Esophagus muscularis mucosa (tissue), 4 donors: Measurements from ENCODE around the gene INO80D. TPM values are rescaled to one million over a fixed set of nuclear protein-coding genes. Genes with fewer than 3 reads are reported as not detected.
A peak's percentile ranks its signal among the peaks of the same experiment; 100 is the strongest.
"Not testable (repeated sequence)": the region's sequence is repeated elsewhere in the genome, so short reads cannot be mapped to it uniquely, and the experiment has no call there.

Experiments
- DNase-seq: peaks from one replicate; pipeline ENCODE4 v3.0.0-alpha.2; 2017; ENCODE audit errors: extremely low spot score
- H3K27ac ChIP-seq, 4 donors: fragments of 200-600 bp; sonication (generic); replicated peaks in 1 of 4; 1 replicate in 3 of 4; 2 replicates in 1 of 4; pipeline ENCODE4 v1.5.1; 2016 to 2019; ENCODE audit warnings: mild to moderate bottlenecking in 1 of 4
- H3K27me3 ChIP-seq, 4 donors: fragments of 200-600 bp; sonication (generic); one replicate each; pipeline versions ENCODE4 v1.5.1 to v1.6.0; 2016 to 2019
- H3K36me3 ChIP-seq, 4 donors: fragments of 200-600 bp; sonication (generic); one replicate each; pipeline ENCODE4 v1.5.1; 2016 to 2019
- H3K4me1 ChIP-seq, 4 donors: fragments of 200-600 bp; sonication (generic); one replicate each; pipeline ENCODE4 v1.5.1; 2016 to 2019
- H3K4me3 ChIP-seq, 4 donors: fragments of 200-600 bp; sonication (generic); 1 replicate in 2 of 4; 2 replicates in 2 of 4; pipeline ENCODE4 v1.5.1; 2016 to 2019; ENCODE audit warnings: mild to moderate bottlenecking in 4 of 4, moderate library complexity in 1 of 4
- H3K9me3 ChIP-seq, 4 donors: fragments of 200-600 bp; sonication (generic); 1 replicate in 3 of 4; 2 replicates in 1 of 4; pipeline ENCODE4 v1.5.1; 2016 to 2019
- EP300 ChIP-seq: sonication (generic); formaldehyde crosslinking; IDR thresholded peaks from one replicate; pipeline ENCODE4 v1.6.1; 2017; ENCODE audit warnings: antibody characterized with exemption
- POLR2A ChIP-seq: fragments of 450-650 bp; IDR thresholded peaks from one replicate; pipeline ENCODE4 v1.6.1; 2017; ENCODE audit warnings: antibody characterized with exemption, moderate library complexity, mild to moderate bottlenecking, low read depth
- POLR2AphosphoS5 ChIP-seq, 2 donors: sonication (generic); formaldehyde crosslinking; IDR thresholded peaks; one replicate each; pipeline ENCODE4 v1.6.1; 2017; ENCODE audit warnings: antibody characterized with exemption in 2 of 2
- WGBS: methylation state at CpG from one replicate; pipeline ENCODE4 v1.1.5; 2018; 5-methylcytosine and 5-hydroxymethylcytosine counted together
- intact Hi-C: fragments of 100-400 bp; cut with DNase I; formaldehyde crosslinking; loops from one replicate; pipeline ENCODE4 v1.15.1; 2023
- total RNA-seq, 4 donors: library from RNA; depleted of rRNA; stranded (reverse); fragments of >200 nt; gene quantifications; one replicate each; pipeline versions ENCODE4 v1.1.0 to v1.2.1, GENCODE V29; 2016
- TF ChIP-seq, protein P1 (sequence below), 3 experiments: fragments of 200-600 bp in 2 of 3; fragments of 450-650 bp in 1 of 3; sonication (generic) in 2 of 3; IDR thresholded peaks; one replicate each; pipeline ENCODE4 v1.5.1; 2017 to 2019; ENCODE audit warnings: antibody characterized with exemption in 3 of 3, mild to moderate bottlenecking in 2 of 3, moderate library complexity in 1 of 3

INO80D gene
- total RNA-seq, 4 donors from 2014 or later, result 11.1 to 19.9 (median 16.2) TPM

DNA sequence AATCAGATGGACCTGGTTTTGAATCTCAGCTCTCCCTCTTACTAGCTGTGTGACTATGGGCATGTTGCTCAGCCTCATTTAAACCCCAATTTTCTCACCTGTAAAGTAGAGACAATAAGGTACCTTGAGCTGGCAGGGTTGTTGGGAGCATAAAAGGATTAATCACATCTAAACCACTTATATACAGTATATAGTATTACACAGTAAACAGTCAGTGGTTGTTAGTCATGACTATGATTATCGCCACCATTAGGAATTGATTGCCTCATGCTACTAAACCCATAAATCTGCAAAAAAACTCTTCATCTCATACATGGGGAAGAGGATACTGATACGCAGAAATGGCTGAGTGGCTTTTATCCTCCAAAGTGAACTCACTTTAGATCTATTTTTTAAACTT, 65.8 kb downstream of the INO80D start:
- TF ChIP-seq EP300 (no peak), POLR2A (no peak), POLR2AphosphoS5 (IDR thresholded peaks at IDR 0.05) (no peak)
- TF ChIP-seq, protein P1, sequence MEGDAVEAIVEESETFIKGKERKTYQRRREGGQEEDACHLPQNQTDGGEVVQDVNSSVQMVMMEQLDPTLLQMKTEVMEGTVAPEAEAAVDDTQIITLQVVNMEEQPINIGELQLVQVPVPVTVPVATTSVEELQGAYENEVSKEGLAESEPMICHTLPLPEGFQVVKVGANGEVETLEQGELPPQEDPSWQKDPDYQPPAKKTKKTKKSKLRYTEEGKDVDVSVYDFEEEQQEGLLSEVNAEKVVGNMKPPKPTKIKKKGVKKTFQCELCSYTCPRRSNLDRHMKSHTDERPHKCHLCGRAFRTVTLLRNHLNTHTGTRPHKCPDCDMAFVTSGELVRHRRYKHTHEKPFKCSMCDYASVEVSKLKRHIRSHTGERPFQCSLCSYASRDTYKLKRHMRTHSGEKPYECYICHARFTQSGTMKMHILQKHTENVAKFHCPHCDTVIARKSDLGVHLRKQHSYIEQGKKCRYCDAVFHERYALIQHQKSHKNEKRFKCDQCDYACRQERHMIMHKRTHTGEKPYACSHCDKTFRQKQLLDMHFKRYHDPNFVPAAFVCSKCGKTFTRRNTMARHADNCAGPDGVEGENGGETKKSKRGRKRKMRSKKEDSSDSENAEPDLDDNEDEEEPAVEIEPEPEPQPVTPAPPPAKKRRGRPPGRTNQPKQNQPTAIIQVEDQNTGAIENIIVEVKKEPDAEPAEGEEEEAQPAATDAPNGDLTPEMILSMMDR (IDR thresholded peaks at IDR 0.05), result no peak
- no peak overlapping the region for H3K27ac ChIP-seq
- H3K36me3 ChIP-seq, result peaks cover 19 to 72% (median 49%) of the 10 kb centered on the region in 4 donors
- 97% methylated on average over 2 of the region's 2 CpGs for WGBS
- H3K27me3 ChIP-seq, result no peaks in the 10 kb centered on the region
- no peaks in the 10 kb centered on the region for H3K9me3 ChIP-seq
- H3K4me1 ChIP-seq, result no peaks in the 10 kb centered on the region
- DNase-seq, result no peak
- intact Hi-C loops, result no loop called here
- H3K4me3 ChIP-seq, result no peak overlapping the region

DNA sequence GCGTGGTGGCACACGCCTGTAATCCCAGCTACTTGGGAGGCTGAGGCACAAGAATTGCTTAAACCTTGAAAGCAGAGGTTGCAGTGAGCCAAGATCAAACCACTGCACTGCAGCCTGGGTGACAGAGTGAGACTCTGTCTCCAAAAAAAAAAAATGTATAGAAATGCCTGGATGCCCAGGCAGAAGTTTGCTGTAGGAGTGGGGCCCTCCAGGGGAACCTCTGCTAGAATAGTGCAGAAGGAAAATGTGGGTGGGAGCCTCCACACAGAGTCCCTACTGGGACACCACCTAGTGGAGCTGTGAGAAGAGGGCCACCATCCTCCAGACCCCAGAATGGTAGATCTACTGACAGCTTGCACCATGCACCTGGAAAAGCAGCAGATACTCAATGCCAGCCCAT, 70.2 kb downstream of the INO80D start:
- H3K4me1 ChIP-seq, H3K27ac ChIP-seq, DNase-seq, H3K27me3 ChIP-seq, H3K4me3 ChIP-seq, intact Hi-C loops, H3K9me3 ChIP-seq: not testable (repeated sequence)
- 96% methylated on average over 2 of the region's 2 CpGs for WGBS
- H3K36me3 ChIP-seq, result peaks cover 19 to 86% (median 59%) of the 10 kb centered on the region in 4 donors

DNA sequence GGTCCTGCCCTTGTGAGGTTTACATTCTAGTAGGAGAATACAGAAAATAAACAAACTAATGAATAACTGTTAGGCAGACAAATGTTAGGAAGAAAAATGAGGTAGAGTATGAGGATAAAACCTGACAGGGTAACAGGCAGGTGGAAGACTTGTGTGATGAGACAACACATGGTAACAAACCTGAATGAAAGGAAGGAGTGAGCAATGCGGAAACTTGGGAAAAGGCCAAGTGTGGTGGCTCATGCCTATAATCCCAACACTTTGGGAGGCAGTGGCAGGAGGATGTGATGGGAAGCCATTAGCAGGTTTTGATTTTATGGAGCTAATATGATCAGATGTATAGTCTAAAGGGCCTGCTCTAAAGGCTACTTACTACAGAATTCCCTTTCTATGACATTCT, 74.2 kb downstream of the INO80D start:
- Histone ChIP-seq H3K27me3 (no peaks in the 10 kb centered on the region), H3K4me3 (no peak overlapping the region), H3K4me1 (no peaks in the 10 kb centered on the region), H3K27ac (no peak overlapping the region), H3K36me3 (peaks cover 27 to 84% (median 58%) of the 10 kb centered on the region in 4 donors), H3K9me3 (no peaks in the 10 kb centered on the region)
- 85% methylated on average over 1 of the region's 1 CpG for WGBS
- DNase-seq, result no peak
- intact Hi-C loops, result no loop called here
- no peak for TF ChIP-seq POLR2AphosphoS5 (IDR thresholded peaks at IDR 0.05)
- TF ChIP-seq, protein P1 (IDR thresholded peaks at IDR 0.05), result no peak

DNA sequence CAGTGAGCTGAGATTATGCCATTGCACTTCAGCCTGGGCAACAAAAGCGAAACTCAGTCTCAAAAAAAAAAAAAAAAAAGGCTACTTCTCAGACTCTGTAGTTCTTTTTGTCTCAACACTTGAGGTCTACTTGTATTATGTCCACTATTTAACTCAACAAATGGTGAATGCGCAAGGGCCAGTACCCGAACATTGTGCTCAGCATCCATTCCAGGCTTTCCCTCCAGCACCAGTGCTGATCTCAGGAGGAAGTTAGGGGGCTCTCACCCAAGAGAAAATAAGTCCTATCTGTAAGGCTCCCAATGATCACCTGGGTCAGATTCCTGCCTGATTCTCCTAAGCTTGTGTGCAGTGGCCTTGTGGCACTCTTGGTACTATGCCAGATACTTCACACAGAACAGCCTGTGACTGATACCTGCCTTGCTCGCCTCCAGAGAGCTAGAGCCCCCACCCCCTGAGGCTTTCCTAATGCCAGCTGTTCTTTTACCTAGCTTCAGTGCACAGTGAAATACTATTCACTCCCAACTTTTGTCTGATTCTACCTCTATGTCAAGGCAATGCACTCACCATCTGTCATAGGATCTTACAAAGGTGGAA, 74.9 kb downstream of the INO80D start:
- no peak overlapping the region for H3K4me3 ChIP-seq
- H3K27ac ChIP-seq, result no peak overlapping the region
- TF ChIP-seq EP300 (no peak), POLR2A (no peak), POLR2AphosphoS5 (IDR thresholded peaks at IDR 0.05) (no peak)
- TF ChIP-seq, protein P1 (IDR thresholded peaks at IDR 0.05), result no peak
- WGBS, result 96% methylated on average over 4 of the region's 4 CpGs
- no peaks in the 10 kb centered on the region for H3K4me1 ChIP-seq
- DNase-seq, result no peak
- no peaks in the 10 kb centered on the region for H3K27me3 ChIP-seq
- H3K36me3 ChIP-seq, result peaks cover 33 to 84% (median 58%) of the 10 kb centered on the region in 4 donors
- intact Hi-C loops, result no loop called here
- H3K9me3 ChIP-seq, result no peaks in the 10 kb centered on the region

DNA sequence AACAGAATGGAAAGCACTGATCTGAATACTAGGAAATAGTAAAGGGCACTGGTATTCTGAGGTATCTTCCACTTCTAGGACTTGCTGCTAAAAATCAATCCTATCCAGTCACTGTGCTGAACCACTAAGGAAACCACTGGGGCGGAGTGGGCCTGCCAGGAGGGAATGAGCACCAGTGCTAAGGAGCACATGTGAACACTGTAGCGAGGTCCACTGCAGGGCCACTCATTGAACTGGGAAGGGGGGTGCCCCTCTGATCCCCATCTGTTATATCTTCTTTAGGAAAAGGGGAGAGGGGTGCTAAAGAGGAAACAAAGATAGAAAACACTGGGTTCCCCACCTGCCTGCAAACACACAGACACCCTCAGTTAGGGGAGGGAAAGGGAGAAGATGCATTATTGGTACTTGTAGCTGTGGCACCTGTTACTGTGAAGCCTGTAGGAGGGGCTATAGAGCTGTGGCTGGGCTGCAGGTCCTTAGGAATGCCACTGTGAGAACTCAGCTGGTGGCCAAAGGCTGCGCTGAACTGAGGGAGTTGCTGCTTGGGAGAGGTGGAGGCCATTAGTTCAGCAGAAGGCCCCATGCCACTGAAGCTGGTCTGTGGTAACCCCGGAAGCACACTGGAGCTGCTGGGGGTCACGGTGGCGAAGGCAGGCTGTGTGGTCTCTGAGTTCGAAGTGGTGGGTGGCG, 81.8 kb downstream of the INO80D start:
- 97% methylated on average over 8 of the region's 8 CpGs for WGBS
- no peaks in the 10 kb centered on the region for H3K4me1 ChIP-seq
- H3K27me3 ChIP-seq, result no peaks in the 10 kb centered on the region
- TF ChIP-seq POLR2A, result no peak
- TF ChIP-seq, protein P1 (IDR thresholded peaks at IDR 0.05), result peak in 1 of 3 experiments; percentile 10
- no peaks in the 10 kb centered on the region for H3K9me3 ChIP-seq
- intact Hi-C loops, result no loop called here
- H3K4me3 ChIP-seq, result no peak overlapping the region
- peaks cover 52 to 62% (median 58%) of the 10 kb centered on the region in 4 donors for H3K36me3 ChIP-seq
- DNase-seq, result no peak
- H3K27ac ChIP-seq, result no peak overlapping the region
